GM21825 (cell line): ENCODE results near the gene PPP3R1.

Experiments
- ATAC-seq: cut with Tn5 transposase; IDR thresholded peaks from one replicate; pipeline ENCODE4 v1.9.1; 2021; ENCODE audit warnings: mild to moderate bottlenecking, moderate library complexity; ENCODE audit not compliant: unreplicated experiment

Gene PPP3R1

DNA sequence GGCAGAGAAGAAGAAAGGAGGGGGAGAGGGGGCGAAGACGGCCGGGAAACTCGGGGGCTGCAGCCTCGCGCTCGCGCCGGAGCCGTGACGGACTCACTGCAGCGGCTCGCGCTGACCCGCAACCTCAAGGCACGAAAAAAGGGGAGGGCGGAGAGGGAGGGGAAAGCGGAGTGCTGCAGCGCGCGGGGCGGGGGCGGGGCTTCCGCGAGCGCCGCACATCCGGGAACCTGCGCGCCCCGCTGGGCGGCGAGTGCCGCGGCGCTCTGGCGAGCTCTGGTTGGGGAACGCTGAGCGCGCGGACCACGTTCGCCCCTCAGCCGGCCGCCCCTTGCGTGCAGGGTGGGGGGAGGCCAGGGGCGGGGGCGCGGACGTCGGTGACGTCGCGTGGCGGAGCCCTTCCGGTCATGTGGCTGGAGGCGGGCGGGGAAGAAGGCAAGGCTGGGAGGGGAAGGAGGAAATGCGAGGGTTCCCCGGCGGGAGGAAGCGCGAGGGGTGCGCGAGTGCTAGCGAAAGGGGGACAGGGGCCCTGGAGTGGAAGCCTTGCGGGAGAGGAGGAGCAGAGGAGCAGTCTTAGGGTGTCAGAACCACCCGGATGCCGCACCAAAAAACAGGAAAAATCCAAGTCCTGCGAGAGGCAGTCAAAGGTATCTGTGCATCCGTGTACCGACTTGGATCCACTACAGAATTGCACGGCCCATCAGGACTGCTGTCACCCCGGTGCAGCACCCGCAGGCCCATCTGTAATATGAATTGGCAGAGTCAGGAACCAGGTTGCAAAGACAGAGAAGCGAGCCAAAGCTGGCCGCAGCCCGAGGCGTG is at the start of gene PPP3R1:
PPP3R1 (minus strand) TSS at position 133 of the 819 bp plus-strand sequence. CDS start 405 bp downstream, outside the sequence.
- ATAC-seq: peak; percentile 80

GRCh38 chr2:68295516-68295915 is 43.2 kb upstream of the PPP3R1 start:
- ATAC-seq: peak; percentile 88

GRCh38 chr2:68294913-68295312 is 42.6 kb upstream of the PPP3R1 start:
- no peak for ATAC-seq

DNA sequence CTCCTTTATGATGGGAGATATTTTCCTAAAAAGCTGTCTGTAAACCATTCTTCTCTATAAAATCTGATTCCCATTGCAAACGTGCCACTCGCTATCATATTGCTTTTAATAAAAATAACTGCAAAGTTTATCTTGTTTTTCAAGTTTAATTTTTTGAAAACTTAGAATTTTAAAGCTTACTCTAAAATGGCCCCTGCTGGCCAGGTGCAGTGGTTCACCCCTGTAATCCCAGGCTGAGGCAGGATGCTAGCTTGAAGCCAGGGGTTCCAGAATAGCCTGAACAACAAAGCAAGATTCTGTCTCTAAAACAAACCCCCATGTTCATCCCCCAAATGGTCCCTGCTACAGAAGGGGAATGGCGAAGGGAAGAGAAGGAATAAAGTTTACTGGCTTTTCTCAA is 41.9 kb upstream of the PPP3R1 start:
- ATAC-seq: no peak

GRCh38 chr2:68293755-68294154 is 41.4 kb upstream of the PPP3R1 start:
- ATAC-seq: no peak

- ATAC-seq: no peak
Measured at GRCh38 chr2:68293024-68293423, 40.7 kb upstream of the PPP3R1 start.

DNA sequence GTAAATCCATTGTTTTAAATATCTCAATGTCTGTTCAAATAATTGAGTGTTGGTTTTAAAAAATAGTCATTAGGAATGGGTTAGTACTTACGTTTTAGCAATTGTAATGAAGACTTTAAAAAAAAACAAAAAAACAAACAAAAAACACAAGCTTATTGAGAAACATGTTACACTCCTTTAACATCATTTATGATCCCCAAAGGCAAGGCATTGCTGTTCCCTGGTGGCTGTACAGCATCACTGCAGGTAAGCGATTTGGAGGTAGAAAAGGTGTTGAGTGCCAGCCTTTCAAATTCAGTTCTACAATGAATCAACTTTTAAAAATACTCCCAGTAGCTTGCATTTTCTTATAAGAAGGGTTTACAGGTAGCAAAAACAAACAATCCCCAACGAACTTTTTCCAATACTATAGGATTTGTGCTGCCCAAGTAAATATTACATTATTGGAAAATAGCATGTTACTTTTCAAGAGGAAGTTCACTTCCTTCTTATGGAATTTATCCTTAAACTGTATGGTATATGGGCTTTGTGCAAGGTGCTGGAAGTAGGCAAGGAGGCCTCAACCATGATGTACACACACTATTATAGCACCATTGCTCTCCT is 39.9 kb upstream of the PPP3R1 start:
- ATAC-seq: no peak

- ATAC-seq: no peak
Measured at GRCh38 chr2:68291314-68291713, 39.0 kb upstream of the PPP3R1 start.

GRCh38 chr2:68290901-68291300 is 38.6 kb upstream of the PPP3R1 start:
- ATAC-seq: no peak

GRCh38 chr2:68287580-68288441 is 35.5 kb upstream of the PPP3R1 start:
- no peak for ATAC-seq

- ATAC-seq: no peak
Measured at GRCh38 chr2:68284896-68285295, 32.6 kb upstream of the PPP3R1 start.

- no peak for ATAC-seq
Measured at GRCh38 chr2:68283419-68283812, 31.1 kb upstream of the PPP3R1 start.

- ATAC-seq: no peak
Measured at GRCh38 chr2:68282811-68283418, 30.6 kb upstream of the PPP3R1 start.

- ATAC-seq: no peak
Measured at GRCh38 chr2:68280796-68281195, 28.5 kb upstream of the PPP3R1 start.

GRCh38 chr2:68280348-68280747 is 28.0 kb upstream of the PPP3R1 start:
- ATAC-seq: no peak

- no peak for ATAC-seq
Measured at GRCh38 chr2:68279691-68280090, 27.4 kb upstream of the PPP3R1 start.

GRCh38 chr2:68278169-68278568 is 25.8 kb upstream of the PPP3R1 start:
- no peak for ATAC-seq

DNA sequence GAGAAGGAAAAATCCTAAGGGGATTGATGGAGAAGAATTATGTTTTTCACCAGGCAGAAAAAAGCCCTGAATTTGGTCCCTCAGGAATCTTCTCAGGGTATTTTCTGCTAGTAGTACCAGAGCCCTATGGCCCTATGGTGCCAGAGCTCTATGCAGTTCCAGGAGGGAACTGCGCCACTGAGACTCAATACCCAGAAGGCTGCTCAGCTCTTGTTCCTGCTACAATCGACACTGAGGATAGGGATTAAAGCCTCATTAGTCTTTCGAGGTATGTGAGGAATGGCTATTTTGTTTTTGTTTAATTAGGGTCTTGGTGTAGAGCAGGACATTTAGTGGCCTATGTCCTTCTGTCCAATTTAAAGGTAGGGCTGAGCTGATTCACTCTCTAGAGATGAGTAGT is 21.7 kb upstream of the PPP3R1 start:
- no peak for ATAC-seq

DNA sequence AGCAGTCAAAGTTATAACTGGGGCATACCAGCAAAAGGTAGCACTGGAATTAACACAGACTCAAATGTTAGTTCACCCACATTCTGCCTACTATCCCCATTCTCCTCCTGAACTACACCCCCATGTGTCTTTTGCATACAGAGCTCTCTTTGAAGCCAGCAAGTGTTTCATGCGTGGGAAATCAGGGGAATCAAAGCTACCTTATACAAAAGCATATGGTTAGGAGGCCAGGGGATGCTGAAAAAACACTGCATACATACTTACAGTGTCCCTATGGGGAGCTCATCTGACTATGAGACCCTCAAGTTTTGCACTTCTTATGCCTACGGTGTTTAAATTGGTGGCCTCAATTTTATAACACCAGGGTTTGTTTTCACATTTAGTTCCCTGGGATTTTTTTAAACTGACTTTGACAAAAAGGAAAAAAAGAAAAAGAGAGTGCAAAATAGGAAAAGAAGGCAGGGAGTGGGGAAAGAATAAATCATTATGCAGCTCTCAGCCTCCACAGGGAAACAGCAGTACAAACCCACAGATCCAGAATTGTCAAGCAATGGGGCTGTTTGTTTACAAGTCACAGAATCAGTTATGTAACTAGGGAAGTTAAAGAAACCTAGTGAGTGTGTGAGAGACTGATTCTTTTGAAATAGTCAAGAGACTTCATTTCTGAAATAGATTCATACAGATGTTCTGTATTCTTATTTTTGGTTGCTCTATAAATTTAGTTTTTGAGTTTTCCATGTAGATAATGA is 20.1 kb upstream of the PPP3R1 start:
- ATAC-seq: no peak

GRCh38 chr2:68266655-68267054 is 14.3 kb upstream of the PPP3R1 start:
- no peak for ATAC-seq
